Activated naive CD4-positive, alpha-beta T cell treated with anti-CD3 and anti-CD28 coated beads, Interleukin-2, amount 50 U/mL, for 24 hours (primary cell): ENCODE results near the gene SYCP1.
"Not testable (repeated sequence)": the region's sequence is repeated elsewhere in the genome, so short reads cannot be mapped to it uniquely, and the experiment has no call there.

Source experiments
- H3K27ac Mint-ChIP-seq: one replicate; pipeline ENCODE4 v1.8.0; 2021; ENCODE audit warnings: mild to moderate bottlenecking, mixed read lengths
- H3K27me3 Mint-ChIP-seq: one replicate; pipeline ENCODE4 v1.8.0; 2021; ENCODE audit warnings: mixed read lengths
- H3K36me3 Mint-ChIP-seq: one replicate; pipeline ENCODE4 v1.8.0; 2021; ENCODE audit warnings: mixed read lengths
- H3K4me1 Mint-ChIP-seq: one replicate; pipeline ENCODE4 v1.8.0; 2021; ENCODE audit warnings: mixed read lengths
- H3K4me3 Mint-ChIP-seq: one replicate; pipeline ENCODE4 v1.8.0; 2021; ENCODE audit warnings: mild to moderate bottlenecking, mixed read lengths
- H3K9me3 Mint-ChIP-seq: one replicate; pipeline ENCODE4 v1.8.0; 2021; ENCODE audit warnings: mixed read lengths

SYCP1 gene

DNA sequence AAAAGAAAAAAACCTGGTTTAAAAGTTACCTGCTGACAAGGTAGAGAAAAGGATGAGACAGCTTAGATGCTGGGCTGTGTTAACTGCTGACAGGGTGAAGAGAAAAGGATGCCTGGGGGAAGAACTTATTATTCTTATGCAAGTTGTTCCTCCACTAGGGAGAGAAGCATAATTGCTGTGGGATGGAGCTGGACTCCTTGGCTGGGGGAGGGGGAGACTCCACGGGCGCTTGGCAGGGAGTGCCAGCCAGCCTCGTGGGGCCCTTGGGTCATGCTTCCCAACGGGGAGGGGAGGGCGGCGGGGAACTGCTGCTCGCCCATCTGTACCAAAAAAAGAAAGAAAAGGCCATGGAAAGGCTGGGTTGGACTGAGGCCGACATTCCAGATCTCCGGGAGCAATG lies 47.2 kb downstream of the SYCP1 start:
- Mint-ChIP-seq H3K4me3 (no peak overlapping the region), H3K27ac (no peak overlapping the region), H3K4me1 (no peaks in the 10 kb centered on the region), H3K27me3 (peaks cover 10% of the 10 kb centered on the region), H3K9me3 (no peaks in the 10 kb centered on the region), H3K36me3 (no peaks in the 10 kb centered on the region)

DNA sequence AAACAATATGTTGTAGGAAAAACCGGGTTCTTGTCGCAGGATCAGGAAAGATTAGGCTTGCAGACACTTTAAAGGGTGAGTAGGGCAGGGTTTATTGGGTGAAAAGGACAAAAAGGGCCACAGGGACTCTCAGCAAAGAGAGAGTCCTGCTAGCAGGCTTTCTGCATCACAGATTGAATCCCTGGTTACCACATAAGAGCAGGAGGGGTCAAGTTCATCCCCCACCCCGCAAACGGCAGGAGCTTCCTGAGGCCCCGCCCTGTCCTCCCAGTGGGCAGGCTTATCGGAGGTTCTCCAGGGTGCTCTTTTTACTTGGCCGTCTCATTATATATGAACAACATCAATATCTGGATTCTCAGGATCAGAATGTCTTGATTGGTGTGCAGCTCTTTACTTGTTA lies 47.7 kb downstream of the SYCP1 start:
- no peak overlapping the region for H3K4me3 Mint-ChIP-seq
- H3K9me3 Mint-ChIP-seq, result no peaks in the 10 kb centered on the region
- no peaks in the 10 kb centered on the region for H3K4me1 Mint-ChIP-seq
- no peaks in the 10 kb centered on the region for H3K36me3 Mint-ChIP-seq
- peaks cover 6% of the 10 kb centered on the region for H3K27me3 Mint-ChIP-seq
- no peak overlapping the region for H3K27ac Mint-ChIP-seq

DNA sequence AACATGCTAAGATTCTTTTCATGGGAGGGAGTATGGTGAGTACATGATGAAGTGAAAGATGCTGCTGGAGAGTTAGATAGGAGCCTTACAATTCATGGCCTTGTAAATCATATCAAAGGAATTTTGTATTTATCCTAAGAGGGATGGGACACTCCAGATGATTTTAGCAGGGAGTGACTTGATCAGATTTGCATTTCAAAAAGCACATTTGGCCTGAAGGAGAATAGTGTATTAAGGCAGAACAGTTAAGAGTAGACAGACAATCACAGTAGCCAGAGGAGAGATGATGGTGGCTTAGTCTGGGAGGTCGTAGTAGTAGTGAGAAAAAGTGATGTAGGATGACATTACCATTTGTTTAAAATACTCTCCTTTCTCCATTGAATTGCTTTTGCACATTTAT lies 48.8 kb downstream of the SYCP1 start:
- no peak overlapping the region for H3K4me3 Mint-ChIP-seq
- H3K27me3 Mint-ChIP-seq, result peaks cover 7% of the 10 kb centered on the region
- no peaks in the 10 kb centered on the region for H3K9me3 Mint-ChIP-seq
- no peaks in the 10 kb centered on the region for H3K36me3 Mint-ChIP-seq
- H3K4me1 Mint-ChIP-seq, result no peaks in the 10 kb centered on the region
- H3K27ac Mint-ChIP-seq, result no peak overlapping the region

DNA sequence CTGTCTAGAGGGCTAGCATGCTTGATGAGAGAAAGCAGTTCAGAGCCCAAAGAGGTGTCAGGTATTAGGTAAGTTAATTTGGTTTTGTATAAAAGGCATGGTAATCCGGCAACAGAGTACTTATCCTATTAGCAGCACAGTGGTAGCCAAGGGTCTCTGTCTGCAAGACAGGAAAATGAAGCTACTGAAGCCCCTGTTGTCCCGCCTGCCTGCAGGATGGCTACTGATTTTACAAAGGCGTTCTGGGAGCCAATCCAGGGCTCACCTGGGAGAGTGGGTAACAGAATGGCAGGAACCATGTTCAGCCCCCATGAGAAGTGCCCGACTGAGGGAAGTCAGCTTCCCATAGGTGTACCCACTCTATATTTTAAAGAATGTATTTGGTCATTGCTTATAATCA lies 61.1 kb downstream of the SYCP1 start:
- H3K4me3 Mint-ChIP-seq, H3K27ac Mint-ChIP-seq, H3K9me3 Mint-ChIP-seq, H3K4me1 Mint-ChIP-seq, H3K36me3 Mint-ChIP-seq: not testable (repeated sequence)
- H3K27me3 Mint-ChIP-seq, result peaks cover 34% of the 10 kb centered on the region

DNA sequence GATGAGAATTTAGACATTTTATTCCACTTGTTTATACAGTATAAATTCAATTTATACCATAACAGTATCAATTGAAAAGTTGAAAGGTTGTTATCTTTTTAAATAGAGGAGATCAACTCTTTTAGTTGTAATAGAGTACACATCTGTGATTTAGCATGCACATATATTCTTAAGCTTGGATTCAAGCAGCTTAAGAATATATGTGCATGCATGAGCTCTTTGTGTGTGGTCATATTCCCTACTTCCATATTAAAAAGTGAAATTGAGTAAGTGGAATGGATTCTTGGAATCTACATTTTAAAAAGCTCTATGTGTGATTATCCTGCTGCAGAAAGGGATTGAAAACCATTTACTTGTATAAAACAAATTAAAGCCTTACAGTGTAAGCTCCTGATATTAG lies 71.9 kb downstream of the SYCP1 start:
- Mint-ChIP-seq H3K4me3 (no peak overlapping the region), H3K4me1 (no peaks in the 10 kb centered on the region), H3K27ac (no peak overlapping the region), H3K27me3 (peaks cover 29% of the 10 kb centered on the region), H3K36me3 (peaks cover 4% of the 10 kb centered on the region), H3K9me3 (peaks cover 8% of the 10 kb centered on the region)

DNA sequence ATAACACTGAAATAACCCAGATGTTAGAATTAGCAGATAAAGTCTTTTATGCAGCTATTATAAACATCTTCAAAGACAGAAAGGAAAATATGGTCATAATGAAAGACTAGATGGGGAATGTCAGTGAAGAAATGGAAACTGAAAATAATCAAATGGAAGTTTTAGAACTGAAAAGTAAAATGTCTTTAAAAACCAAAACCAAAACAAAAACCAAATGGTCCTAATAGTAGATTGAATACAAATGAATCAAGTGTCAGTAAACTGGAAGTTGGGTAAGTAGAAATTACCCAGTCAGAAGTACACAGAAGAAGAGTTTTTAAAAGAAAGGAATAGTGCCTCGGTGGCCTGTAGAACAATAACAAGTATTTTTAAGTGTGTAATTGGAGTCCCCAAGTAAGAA lies 72.7 kb downstream of the SYCP1 start:
- Mint-ChIP-seq H3K36me3 (peaks cover 4% of the 10 kb centered on the region), H3K9me3 (peaks cover 13% of the 10 kb centered on the region), H3K4me1 (no peaks in the 10 kb centered on the region), H3K4me3 (no peak overlapping the region), H3K27ac (no peak overlapping the region), H3K27me3 (peaks cover 29% of the 10 kb centered on the region)

DNA sequence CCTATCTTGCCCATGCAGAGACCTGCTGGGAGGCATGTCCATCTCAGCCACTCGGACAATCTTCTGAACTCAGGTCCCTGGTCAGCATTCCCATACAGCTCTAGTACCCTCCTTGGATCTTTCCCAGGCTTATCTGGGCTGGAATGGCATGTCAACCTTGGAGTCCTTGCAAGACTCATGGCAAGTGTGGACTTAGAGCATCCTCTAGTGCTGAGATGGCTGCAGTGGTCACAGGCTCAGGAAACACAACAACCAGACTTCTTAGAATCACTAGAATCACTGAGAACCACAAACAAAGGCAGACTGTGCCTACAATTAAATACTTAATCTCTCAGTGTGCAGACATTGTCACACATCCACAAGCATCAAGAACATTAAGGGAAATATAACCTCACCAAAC lies 101.9 kb downstream of the SYCP1 start:
- Mint-ChIP-seq H3K27ac (no peak overlapping the region), H3K4me3 (no peak overlapping the region), H3K9me3 (no peaks in the 10 kb centered on the region), H3K27me3 (peaks cover 31% of the 10 kb centered on the region), H3K4me1 (no peaks in the 10 kb centered on the region), H3K36me3 (no peaks in the 10 kb centered on the region)

DNA sequence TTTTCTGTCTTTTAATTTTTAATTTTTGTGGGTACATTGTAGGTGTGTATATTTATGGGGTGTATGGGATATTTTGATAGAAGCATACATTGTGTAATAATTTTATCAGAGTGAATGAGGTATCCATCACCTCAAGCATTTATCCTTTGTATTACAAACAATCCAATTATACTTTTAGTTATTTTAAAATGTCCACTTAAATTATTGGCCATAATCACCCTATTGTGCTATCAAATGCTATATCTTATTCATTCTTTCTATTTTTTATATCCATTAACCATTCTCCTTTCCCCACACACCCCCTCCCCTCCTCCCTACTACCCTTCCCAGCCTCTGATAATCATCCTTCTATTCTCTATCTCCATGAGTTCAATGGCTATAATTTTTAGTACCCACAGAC lies 104.8 kb downstream of the SYCP1 start:
- Mint-ChIP-seq H3K4me1 (no peaks in the 10 kb centered on the region), H3K27me3 (peaks cover 39% of the 10 kb centered on the region), H3K36me3 (no peaks in the 10 kb centered on the region), H3K27ac (no peak overlapping the region), H3K9me3 (no peaks in the 10 kb centered on the region), H3K4me3 (no peak overlapping the region)

DNA sequence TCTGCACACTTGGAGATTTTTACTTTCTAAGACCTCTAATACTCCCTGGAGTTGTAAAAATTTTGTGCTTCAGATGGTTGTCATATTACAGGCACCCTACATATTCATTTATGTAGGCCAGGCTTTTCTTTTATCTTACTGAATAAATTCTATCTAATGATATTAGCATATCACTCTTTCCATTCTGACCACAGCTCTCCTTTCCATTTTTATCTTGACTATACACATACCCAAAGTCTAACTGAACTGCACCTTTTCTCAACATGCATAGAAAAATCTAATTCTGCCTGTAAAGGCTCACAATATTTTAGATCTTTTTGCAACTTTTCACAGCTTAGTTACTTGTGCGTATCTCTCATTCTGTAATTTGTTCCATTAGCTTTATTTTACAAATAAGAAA lies 122.2 kb downstream of the SYCP1 start:
- Mint-ChIP-seq H3K27me3 (peaks cover 20% of the 10 kb centered on the region), H3K9me3 (peaks cover 3% of the 10 kb centered on the region), H3K27ac (no peak overlapping the region), H3K4me1 (peaks cover 3% of the 10 kb centered on the region), H3K4me3 (no peak overlapping the region), H3K36me3 (peaks cover 2% of the 10 kb centered on the region)

DNA sequence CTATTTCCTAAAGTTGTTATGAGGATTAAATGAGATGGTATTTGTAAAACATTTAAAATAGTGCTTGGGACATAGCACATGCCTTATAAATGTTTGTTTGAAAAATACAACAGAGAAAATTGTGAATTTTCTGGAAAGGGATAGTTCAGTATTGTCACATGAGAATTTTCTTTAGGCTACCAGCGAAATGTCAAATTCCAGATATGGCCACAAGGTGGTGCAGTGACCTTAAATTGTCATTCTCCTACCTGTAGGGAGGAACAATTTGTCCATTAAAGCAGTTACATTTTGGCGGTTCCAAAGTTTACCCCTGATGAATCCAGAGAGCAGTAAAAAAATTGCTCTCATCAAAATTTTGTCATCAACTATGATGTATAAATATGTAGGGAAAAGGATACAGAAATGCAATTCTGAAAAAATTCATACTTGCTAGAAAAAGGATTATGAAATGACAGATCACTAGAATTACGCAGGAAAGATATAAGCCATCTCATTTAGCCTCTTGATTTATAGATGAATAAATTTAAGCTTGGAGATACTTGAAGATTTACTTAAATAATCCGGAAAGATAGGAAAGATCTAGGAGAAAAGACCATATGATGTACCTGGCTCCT lies 124.7 kb downstream of the SYCP1 start:
- Mint-ChIP-seq H3K9me3 (peaks cover 13% of the 10 kb centered on the region), H3K27ac (no peak overlapping the region), H3K36me3 (peaks cover 10% of the 10 kb centered on the region), H3K27me3 (peaks cover 17% of the 10 kb centered on the region), H3K4me3 (no peak overlapping the region), H3K4me1 (peaks cover 3% of the 10 kb centered on the region)

DNA sequence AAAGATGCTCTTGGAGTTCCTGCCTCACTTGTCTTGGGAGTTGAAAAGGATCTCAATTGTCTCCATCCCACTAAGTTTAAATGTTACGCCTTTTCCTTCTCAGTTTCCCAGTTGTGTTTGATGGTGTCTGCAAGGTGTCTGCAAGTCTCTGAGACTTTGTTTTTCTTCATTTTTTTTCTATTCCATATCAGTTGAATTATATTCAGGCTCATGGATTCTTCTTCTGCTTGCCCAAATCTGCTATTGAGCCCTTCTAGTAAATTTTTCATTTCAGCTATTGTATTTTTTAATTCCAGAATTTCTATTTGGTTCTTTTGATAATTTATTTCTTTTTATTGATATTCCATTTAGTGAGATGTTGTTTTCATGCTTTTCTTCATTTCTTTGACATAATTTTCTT lies 127.6 kb downstream of the SYCP1 start:
- no peak overlapping the region for H3K27ac Mint-ChIP-seq
- H3K4me3 Mint-ChIP-seq, result no peak overlapping the region
- peaks cover 12% of the 10 kb centered on the region for H3K36me3 Mint-ChIP-seq
- peaks cover 11% of the 10 kb centered on the region for H3K27me3 Mint-ChIP-seq
- H3K4me1 Mint-ChIP-seq, result peaks cover 3% of the 10 kb centered on the region
- peaks cover 18% of the 10 kb centered on the region for H3K9me3 Mint-ChIP-seq

DNA sequence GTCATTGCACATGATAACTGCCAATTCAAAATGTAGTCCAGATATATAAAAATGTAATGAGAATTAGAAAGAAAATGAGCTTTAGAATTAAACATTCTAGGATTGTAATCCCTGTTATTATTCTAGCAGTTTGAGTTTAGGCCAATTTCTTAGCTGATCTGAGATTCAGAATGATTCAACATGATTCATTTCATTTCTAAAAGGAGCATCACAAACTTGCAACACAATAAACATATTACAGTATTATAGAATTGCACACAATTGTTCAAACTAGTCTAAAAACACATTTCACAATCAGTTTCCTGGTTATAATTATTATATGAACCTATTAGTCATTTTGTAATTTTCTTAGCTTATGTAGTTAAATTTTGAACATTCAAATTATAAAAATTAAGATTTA lies 131.6 kb downstream of the SYCP1 start:
- Mint-ChIP-seq H3K4me1 (no peaks in the 10 kb centered on the region), H3K36me3 (peaks cover 18% of the 10 kb centered on the region), H3K4me3 (no peak overlapping the region), H3K27ac (no peak overlapping the region), H3K9me3 (peaks cover 26% of the 10 kb centered on the region), H3K27me3 (peaks cover 3% of the 10 kb centered on the region)

DNA sequence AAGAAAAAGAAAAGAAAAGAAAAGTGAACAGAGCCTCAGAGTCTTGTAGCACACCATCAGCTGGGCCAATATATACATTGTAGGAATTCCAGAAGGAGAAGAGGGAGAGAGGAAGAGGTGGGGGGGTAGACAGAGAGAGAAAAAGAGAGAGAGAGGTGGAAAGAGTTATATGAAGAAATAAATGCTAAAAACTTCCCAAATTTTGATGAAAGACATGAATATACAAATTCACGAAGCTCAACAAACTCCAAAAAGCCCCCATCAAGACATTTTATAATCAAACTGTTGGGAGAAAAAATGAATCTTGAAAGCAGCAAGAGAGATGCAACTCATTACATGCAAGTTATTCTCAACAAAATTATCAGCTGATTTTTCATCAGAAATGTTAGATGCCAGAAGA lies 133.4 kb downstream of the SYCP1 start:
- no peaks in the 10 kb centered on the region for H3K4me1 Mint-ChIP-seq
- H3K36me3 Mint-ChIP-seq, result peaks cover 8% of the 10 kb centered on the region
- peaks cover 3% of the 10 kb centered on the region for H3K27me3 Mint-ChIP-seq
- H3K9me3 Mint-ChIP-seq, result peaks cover 13% of the 10 kb centered on the region
- no peak overlapping the region for H3K27ac Mint-ChIP-seq
- no peak overlapping the region for H3K4me3 Mint-ChIP-seq

DNA sequence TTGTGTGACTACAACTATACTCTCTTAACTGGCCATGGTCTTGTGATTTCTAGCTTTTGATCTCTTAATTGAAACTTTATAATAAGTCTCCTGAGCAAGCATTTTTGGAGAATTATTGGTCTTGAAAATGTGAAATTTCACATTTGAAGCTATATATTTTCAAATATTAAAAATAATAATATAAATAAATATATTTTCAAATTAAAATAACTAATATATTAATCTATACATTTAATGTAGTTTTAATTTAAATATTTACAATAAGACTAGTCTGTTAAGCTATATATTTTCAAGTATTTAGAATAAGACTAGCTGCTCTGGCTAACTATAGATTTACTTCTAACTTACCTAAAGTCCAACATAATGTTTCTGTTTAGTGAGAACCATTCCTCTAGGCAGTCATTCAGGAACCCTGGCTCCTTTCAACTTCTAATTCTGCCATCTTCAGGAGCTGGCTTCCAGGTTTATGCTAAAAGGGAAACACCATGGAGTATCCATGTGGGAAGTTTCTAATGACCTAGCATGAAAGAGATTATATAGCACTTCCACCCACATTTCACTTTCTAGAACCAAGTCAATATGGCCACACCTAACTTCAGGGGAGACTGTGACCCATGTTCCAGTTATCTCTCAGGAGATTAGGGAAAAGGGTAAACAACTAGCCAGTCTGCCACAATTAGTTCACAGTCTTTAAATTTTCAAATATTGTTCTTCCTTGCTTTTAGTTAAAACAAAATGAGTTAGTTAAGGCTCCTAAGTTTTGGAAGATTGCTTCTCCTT lies 143.0 kb downstream of the SYCP1 start:
- H3K27ac Mint-ChIP-seq, result no peak overlapping the region
- no peak overlapping the region for H3K4me3 Mint-ChIP-seq
- H3K36me3 Mint-ChIP-seq, result no peaks in the 10 kb centered on the region
- H3K27me3 Mint-ChIP-seq, result no peaks in the 10 kb centered on the region
- no peaks in the 10 kb centered on the region for H3K4me1 Mint-ChIP-seq
- no peaks in the 10 kb centered on the region for H3K9me3 Mint-ChIP-seq

DNA sequence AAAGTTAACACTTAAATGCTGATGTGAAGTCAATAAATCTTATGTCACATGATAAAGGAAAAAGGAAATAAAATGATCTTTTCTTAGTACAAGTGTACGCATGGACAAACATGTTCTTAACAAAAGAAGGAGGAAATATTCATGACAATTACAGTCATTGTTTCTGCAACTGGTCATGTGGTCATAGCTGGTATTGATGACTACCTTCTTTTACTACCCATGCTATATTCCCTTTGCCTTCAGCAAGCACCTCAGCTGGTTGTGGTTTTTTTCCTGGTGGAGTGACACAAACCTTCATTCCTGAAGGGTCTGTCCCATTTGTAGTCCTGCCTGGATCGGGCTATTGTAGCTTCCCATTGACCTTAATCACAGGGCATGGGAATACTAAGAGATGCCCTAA lies 151.5 kb downstream of the SYCP1 start:
- Mint-ChIP-seq H3K4me1 (no peaks in the 10 kb centered on the region), H3K27ac (no peak overlapping the region), H3K4me3 (no peak overlapping the region), H3K36me3 (no peaks in the 10 kb centered on the region), H3K27me3 (peaks cover 4% of the 10 kb centered on the region), H3K9me3 (peaks cover 3% of the 10 kb centered on the region)

DNA sequence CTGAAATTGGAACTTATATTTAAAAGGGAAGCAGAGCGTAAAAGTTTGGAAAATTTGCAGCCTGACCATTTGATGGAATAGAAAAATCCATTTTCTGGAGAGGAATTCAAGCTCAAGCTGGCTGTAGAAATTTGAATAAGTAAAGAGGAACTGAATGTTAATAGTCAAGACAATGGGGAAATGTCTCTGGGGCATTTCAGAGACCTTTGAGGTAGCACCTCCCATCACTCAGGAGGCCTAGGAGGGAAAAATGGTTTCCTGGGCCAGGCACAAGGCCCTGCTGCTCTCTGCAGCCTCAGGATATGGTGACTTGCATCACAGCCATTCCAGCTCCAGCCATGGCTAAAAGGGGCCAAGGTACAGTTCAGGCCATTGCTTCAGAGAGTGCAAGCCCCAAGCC lies 157.3 kb downstream of the SYCP1 start:
- Mint-ChIP-seq H3K36me3 (no peaks in the 10 kb centered on the region), H3K4me1 (no peaks in the 10 kb centered on the region), H3K27me3 (no peaks in the 10 kb centered on the region), H3K9me3 (no peaks in the 10 kb centered on the region), H3K27ac (no peak overlapping the region), H3K4me3 (no peak overlapping the region)

DNA sequence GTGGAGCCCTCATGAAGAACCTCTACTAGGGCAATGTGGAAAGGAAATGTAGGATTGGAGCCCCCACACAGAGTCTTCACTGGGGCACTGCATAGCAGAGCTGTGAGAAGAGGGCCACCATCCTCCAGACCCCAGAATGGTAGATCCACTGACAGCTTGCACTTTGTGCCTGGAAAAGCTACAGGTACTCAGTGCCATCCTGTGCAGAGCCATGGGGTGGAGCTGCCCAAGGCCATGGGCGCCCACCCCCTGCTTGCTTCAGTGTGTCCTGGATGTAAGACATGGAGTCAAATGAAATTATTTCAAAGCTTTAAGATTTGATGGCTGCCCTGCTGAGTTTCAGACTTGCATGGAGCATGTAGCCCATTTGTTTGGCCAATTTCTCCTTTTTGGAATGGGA lies 157.8 kb downstream of the SYCP1 start:
- Mint-ChIP-seq H3K4me1 (no peaks in the 10 kb centered on the region), H3K36me3 (no peaks in the 10 kb centered on the region), H3K4me3 (no peak overlapping the region), H3K27ac (no peak overlapping the region), H3K27me3 (no peaks in the 10 kb centered on the region), H3K9me3 (no peaks in the 10 kb centered on the region)
